ENCODE data around the gene SUPT20HL2. TPM values are rescaled to one million over a fixed set of nuclear protein-coding genes. Genes with fewer than 3 reads are reported as not detected.

SUPT20HL2 gene
- total and polyA plus RNA-seq, 2 experiments from 2014 or later, result 0.08 TPM; not detected in 1

DNA sequence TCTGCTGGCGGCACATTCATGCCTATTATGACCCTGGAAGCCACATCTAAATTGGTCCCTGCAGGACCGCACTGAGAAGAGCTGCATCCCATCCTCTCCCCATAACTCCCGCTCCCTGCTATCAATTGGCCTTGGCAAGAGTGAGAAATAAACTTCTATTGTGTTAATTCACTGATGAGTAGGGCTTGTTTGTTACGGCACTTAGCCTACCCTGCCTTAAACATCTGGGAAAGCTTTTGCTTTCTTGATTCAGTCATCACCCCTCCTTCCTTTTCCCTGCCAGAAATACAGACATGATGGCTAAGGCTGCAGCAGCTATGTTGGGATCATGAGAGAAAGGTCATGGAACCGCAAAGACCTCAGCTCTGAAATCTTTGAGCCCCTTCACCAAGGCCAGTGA lies 36.5 kb downstream of the SUPT20HL2 start:
- Histone ChIP-seq H3K4me2 (no peak overlapping the region), H3K79me2 (replicated peaks; ENCODE audit: insufficient read depth) (no peaks in the 10 kb centered on the region), H3K9me2 (ENCODE audit: insufficient read depth) (no peaks in the 10 kb centered on the region), H3K4me1 (ENCODE audit: insufficient read depth) (no peaks in the 10 kb centered on the region), H3K27me3 (ENCODE audit: insufficient read depth) (no peaks in the 10 kb centered on the region), H2AFZ (no peak overlapping the region), H3K36me3 (ENCODE audit: insufficient read depth) (no peaks in the 10 kb centered on the region), H3F3A (replicated peaks; ENCODE audit: low read depth) (no peaks in the 10 kb centered on the region), H3K4me3 (no peak overlapping the region), H3K27ac (ENCODE audit: low read depth) (no peak overlapping the region), H4K20me1 (replicated peaks; ENCODE audit: insufficient read depth) (no peaks in the 10 kb centered on the region)
- no peak overlapping the region for H3K27ac Mint-ChIP-seq
- TF ChIP-seq, protein P1, sequence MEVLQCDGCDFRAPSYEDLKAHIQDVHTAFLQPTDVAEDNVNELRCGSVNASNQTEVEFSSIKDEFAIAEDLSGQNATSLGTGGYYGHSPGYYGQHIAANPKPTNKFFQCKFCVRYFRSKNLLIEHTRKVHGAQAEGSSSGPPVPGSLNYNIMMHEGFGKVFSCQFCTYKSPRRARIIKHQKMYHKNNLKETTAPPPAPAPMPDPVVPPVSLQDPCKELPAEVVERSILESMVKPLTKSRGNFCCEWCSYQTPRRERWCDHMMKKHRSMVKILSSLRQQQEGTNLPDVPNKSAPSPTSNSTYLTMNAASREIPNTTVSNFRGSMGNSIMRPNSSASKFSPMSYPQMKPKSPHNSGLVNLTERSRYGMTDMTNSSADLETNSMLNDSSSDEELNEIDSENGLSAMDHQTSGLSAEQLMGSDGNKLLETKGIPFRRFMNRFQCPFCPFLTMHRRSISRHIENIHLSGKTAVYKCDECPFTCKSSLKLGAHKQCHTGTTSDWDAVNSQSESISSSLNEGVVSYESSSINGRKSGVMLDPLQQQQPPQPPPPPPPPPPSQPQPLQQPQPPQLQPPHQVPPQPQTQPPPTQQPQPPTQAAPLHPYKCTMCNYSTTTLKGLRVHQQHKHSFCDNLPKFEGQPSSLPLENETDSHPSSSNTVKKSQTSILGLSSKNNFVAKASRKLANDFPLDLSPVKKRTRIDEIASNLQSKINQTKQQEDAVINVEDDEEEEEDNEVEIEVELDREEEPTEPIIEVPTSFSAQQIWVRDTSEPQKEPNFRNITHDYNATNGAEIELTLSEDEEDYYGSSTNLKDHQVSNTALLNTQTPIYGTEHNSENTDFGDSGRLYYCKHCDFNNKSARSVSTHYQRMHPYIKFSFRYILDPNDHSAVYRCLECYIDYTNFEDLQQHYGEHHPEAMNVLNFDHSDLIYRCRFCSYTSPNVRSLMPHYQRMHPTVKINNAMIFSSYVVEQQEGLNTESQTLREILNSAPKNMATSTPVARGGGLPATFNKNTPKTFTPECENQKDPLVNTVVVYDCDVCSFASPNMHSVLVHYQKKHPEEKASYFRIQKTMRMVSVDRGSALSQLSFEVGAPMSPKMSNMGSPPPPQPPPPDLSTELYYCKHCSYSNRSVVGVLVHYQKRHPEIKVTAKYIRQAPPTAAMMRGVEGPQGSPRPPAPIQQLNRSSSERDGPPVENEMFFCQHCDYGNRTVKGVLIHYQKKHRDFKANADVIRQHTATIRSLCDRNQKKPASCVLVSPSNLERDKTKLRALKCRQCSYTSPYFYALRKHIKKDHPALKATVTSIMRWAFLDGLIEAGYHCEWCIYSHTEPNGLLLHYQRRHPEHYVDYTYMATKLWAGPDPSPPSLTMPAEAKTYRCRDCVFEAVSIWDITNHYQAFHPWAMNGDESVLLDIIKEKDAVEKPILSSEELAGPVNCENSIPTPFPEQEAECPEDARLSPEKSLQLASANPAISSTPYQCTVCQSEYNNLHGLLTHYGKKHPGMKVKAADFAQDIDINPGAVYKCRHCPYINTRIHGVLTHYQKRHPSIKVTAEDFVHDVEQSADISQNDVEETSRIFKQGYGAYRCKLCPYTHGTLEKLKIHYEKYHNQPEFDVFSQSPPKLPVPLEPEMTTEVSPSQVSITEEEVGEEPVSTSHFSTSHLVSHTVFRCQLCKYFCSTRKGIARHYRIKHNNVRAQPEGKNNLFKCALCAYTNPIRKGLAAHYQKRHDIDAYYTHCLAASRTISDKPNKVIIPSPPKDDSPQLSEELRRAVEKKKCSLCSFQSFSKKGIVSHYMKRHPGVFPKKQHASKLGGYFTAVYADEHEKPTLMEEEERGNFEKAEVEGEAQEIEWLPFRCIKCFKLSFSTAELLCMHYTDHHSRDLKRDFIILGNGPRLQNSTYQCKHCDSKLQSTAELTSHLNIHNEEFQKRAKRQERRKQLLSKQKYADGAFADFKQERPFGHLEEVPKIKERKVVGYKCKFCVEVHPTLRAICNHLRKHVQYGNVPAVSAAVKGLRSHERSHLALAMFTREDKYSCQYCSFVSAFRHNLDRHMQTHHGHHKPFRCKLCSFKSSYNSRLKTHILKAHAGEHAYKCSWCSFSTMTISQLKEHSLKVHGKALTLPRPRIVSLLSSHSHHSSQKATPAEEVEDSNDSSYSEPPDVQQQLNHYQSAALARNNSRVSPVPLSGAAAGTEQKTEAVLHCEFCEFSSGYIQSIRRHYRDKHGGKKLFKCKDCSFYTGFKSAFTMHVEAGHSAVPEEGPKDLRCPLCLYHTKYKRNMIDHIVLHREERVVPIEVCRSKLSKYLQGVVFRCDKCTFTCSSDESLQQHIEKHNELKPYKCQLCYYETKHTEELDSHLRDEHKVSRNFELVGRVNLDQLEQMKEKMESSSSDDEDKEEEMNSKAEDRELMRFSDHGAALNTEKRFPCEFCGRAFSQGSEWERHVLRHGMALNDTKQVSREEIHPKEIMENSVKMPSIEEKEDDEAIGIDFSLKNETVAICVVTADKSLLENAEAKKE (CRISPR knock-in tag; IDR thresholded peaks at IDR 0.05), result no peak
- no peak for TF ChIP-seq EZH2phosphoT487 (IDR thresholded peaks at IDR 0.05; ENCODE audit: unreplicated experiment)
- no peak for TF ChIP-seq ZNF331 (CRISPR knock-in tag; IDR thresholded peaks at IDR 0.05; ENCODE audit: low read depth)
- TF ChIP-seq STAT1 (IDR thresholded peaks at IDR 0.05; ENCODE audit: unreplicated experiment), result no peak
- TF ChIP-seq, protein P2, sequence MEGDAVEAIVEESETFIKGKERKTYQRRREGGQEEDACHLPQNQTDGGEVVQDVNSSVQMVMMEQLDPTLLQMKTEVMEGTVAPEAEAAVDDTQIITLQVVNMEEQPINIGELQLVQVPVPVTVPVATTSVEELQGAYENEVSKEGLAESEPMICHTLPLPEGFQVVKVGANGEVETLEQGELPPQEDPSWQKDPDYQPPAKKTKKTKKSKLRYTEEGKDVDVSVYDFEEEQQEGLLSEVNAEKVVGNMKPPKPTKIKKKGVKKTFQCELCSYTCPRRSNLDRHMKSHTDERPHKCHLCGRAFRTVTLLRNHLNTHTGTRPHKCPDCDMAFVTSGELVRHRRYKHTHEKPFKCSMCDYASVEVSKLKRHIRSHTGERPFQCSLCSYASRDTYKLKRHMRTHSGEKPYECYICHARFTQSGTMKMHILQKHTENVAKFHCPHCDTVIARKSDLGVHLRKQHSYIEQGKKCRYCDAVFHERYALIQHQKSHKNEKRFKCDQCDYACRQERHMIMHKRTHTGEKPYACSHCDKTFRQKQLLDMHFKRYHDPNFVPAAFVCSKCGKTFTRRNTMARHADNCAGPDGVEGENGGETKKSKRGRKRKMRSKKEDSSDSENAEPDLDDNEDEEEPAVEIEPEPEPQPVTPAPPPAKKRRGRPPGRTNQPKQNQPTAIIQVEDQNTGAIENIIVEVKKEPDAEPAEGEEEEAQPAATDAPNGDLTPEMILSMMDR (conservative IDR thresholded peaks at IDR 0.05; ENCODE audit: low read depth in 2 of 2), result no peak
- no peak for TF ChIP-seq EZH2 (IDR thresholded peaks at IDR 0.05; ENCODE audit: low read depth, unreplicated experiment)
- TF ChIP-seq, protein P3, sequence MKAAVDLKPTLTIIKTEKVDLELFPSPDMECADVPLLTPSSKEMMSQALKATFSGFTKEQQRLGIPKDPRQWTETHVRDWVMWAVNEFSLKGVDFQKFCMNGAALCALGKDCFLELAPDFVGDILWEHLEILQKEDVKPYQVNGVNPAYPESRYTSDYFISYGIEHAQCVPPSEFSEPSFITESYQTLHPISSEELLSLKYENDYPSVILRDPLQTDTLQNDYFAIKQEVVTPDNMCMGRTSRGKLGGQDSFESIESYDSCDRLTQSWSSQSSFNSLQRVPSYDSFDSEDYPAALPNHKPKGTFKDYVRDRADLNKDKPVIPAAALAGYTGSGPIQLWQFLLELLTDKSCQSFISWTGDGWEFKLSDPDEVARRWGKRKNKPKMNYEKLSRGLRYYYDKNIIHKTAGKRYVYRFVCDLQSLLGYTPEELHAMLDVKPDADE (IDR thresholded peaks at IDR 0.05), result no peak
- TF ChIP-seq, protein P4, sequence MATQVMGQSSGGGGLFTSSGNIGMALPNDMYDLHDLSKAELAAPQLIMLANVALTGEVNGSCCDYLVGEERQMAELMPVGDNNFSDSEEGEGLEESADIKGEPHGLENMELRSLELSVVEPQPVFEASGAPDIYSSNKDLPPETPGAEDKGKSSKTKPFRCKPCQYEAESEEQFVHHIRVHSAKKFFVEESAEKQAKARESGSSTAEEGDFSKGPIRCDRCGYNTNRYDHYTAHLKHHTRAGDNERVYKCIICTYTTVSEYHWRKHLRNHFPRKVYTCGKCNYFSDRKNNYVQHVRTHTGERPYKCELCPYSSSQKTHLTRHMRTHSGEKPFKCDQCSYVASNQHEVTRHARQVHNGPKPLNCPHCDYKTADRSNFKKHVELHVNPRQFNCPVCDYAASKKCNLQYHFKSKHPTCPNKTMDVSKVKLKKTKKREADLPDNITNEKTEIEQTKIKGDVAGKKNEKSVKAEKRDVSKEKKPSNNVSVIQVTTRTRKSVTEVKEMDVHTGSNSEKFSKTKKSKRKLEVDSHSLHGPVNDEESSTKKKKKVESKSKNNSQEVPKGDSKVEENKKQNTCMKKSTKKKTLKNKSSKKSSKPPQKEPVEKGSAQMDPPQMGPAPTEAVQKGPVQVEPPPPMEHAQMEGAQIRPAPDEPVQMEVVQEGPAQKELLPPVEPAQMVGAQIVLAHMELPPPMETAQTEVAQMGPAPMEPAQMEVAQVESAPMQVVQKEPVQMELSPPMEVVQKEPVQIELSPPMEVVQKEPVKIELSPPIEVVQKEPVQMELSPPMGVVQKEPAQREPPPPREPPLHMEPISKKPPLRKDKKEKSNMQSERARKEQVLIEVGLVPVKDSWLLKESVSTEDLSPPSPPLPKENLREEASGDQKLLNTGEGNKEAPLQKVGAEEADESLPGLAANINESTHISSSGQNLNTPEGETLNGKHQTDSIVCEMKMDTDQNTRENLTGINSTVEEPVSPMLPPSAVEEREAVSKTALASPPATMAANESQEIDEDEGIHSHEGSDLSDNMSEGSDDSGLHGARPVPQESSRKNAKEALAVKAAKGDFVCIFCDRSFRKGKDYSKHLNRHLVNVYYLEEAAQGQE (IDR thresholded peaks at IDR 0.05; ENCODE audit: unreplicated experiment), result no peak
- no peak for TF ChIP-seq JUNB (IDR thresholded peaks at IDR 0.05; ENCODE audit: unreplicated experiment)
- TF ChIP-seq CREB1 (CRISPR knock-in tag; IDR thresholded peaks at IDR 0.05; ENCODE audit: low read depth), result no peak
- TF ChIP-seq ZNF114 (CRISPR knock-in tag; IDR thresholded peaks at IDR 0.05), result no peak
- no peak for TF ChIP-seq POLR2AphosphoS5 (IDR thresholded peaks at IDR 0.05; ENCODE audit: low read depth)
- TF ChIP-seq NANOG (IDR thresholded peaks at IDR 0.05; ENCODE audit: borderline replicate concordance), result no peak
- H3K36me3 Mint-ChIP-seq (ENCODE audit: low read depth), result no peaks in the 10 kb centered on the region
- no peaks in the 10 kb centered on the region for H3K9me3 Mint-ChIP-seq
- no peaks in the 10 kb centered on the region for H3K27me3 Mint-ChIP-seq (ENCODE audit: insufficient read depth, low read depth, poor library complexity)
- H3K4me1 Mint-ChIP-seq, result peaks cover 10% of the 10 kb centered on the region; the same call in 2 of the 3 replicates
- H3K4me3 Mint-ChIP-seq, result no peak overlapping the region
- ATAC-seq (no peak), DNase-seq (ENCODE audit: low spot score) (no peak)

All from GM23338 (cell line).